HepG2 (cell line): ENCODE measurements around the gene ZFYVE28. TPM values are rescaled to one million over a fixed set of nuclear protein-coding genes. Genes with fewer than 3 reads are reported as not detected.

Experiments used
- ATAC-seq: fragments of 200-7000 bp; cut with Tn5 transposase; 3 replicates; pipeline ENCODE4 v1.9.1; 2020; ENCODE audit warnings: mild to moderate bottlenecking, moderate library complexity
- BruUV-seq: library from RNA; stranded (reverse); fragments of 400-500 nt; replicated peaks from 2 replicates; lab custom pipeline; 2021; lab: Mats Ljungman, UMichigan
- CTCF ChIA-PET: fragments of 300-600 bp; formaldehyde crosslinking; extraction: SDS; loops from one replicate; lab custom pipeline; 2021; ENCODE audit warnings: low total read pairs, inconsistent platforms, low intra/inter-chr PET ratio; lab: Yijun Ruan, JAX
- POLR2A ChIA-PET: fragments of 350-600 bp; sonication (Branson Sonifier 250); formaldehyde crosslinking; loops from one replicate; lab custom pipeline; 2020; ENCODE audit warnings: antibody characterized with exemption, inconsistent platforms; lab: Yijun Ruan, JAX
- DNase-seq: peaks from one replicate; pipeline ENCODE4 v3.0.0-alpha.2; 2015; ENCODE audit warnings: low spot score
- FAIRE-seq: peaks from 3 replicates; lab custom pipeline; 2011; peaks lifted over from hg19 to GRCh38; lab: Jason Lieb, UNC
- H2AFZ ChIP-seq: one replicate; pipeline ENCODE4 v1.6.1; 2011; ENCODE audit warnings: low read length, inconsistent platforms
- H3K27ac ChIP-seq: fragments of 300-600 bp; 3 replicates; pipeline ENCODE4 v1.8.0; 2011; ENCODE audit warnings: mixed run types, mild to moderate bottlenecking, mixed read lengths, low read length, inconsistent platforms; ENCODE audit not compliant: insufficient read depth; ENCODE audit errors: extremely low read length
- H3K27me3 ChIP-seq, 2 experiments: fragments of 200-600 bp in 1 of 2; 2 replicates in 1 of 2; 3 replicates in 1 of 2; pipeline versions ENCODE4 v1.6.0 to v1.8.0; 2011; ENCODE audit warnings: low read length in 2 of 2, mild to moderate bottlenecking in 2 of 2, moderate library complexity in 2 of 2, inconsistent platforms in 1 of 2; ENCODE audit not compliant: insufficient read depth in 2 of 2, control insufficient read depth in 1 of 2
- H3K36me3 ChIP-seq, 2 experiments: fragments of 200-600 bp in 1 of 2; replicated peaks in 1 of 2; 2 replicates in 1 of 2; 3 replicates in 1 of 2; pipeline versions ENCODE4 v1.5.1 to v1.8.0; 2011; ENCODE audit warnings: low read length in 2 of 2, inconsistent platforms in 1 of 2; ENCODE audit not compliant: insufficient read depth in 2 of 2, control insufficient read depth in 1 of 2
- H3K4me1 ChIP-seq: 2 replicates; pipeline ENCODE4 v1.5.1; 2012; ENCODE audit warnings: low read length, inconsistent platforms; ENCODE audit not compliant: insufficient read depth
- H3K4me2 ChIP-seq: 2 replicates; pipeline ENCODE4 v1.6.0; 2011; ENCODE audit warnings: low read depth, low read length, inconsistent platforms
- H3K4me3 ChIP-seq, 3 experiments: fragments of 200-600 bp in 1 of 3; sonication (generic), shearing (Covaris generic) in 1 of 3; replicated peaks in 1 of 3; 2 replicates each; pipeline ENCODE4 v1.5.1; 2011 to 2016; ENCODE audit warnings: low read length in 3 of 3, inconsistent platforms in 2 of 3, low read depth in 2 of 3, mild to moderate bottlenecking in 2 of 3, control low read depth in 1 of 3, mixed read lengths in 1 of 3; ENCODE audit not compliant: insufficient read depth in 1 of 3
- H3K79me2 ChIP-seq: one replicate; pipeline ENCODE4 v1.6.1; 2011; ENCODE audit warnings: low read length, inconsistent platforms; ENCODE audit not compliant: insufficient read depth
- H3K9ac ChIP-seq: 2 replicates; pipeline ENCODE4 v1.6.0; 2011; ENCODE audit warnings: mild to moderate bottlenecking, low read depth, low read length, inconsistent platforms; ENCODE audit not compliant: insufficient read depth
- H3K9me3 ChIP-seq: 2 replicates; pipeline ENCODE4 v1.5.1; 2012; ENCODE audit warnings: mild to moderate bottlenecking, low read length
- H4K20me1 ChIP-seq: 2 replicates; pipeline ENCODE4 v1.6.0; 2011; ENCODE audit warnings: inconsistent platforms, mild to moderate bottlenecking, low read length, moderate library complexity; ENCODE audit not compliant: insufficient read depth
- ATF1 ChIP-seq: IDR thresholded peaks from 2 replicates; pipeline ENCODE4 v1.6.1; 2016; ENCODE audit warnings: mild to moderate bottlenecking, control low read depth
- ATRX ChIP-seq: sonication (generic); formaldehyde crosslinking; IDR thresholded peaks from 2 replicates; pipeline ENCODE4 v1.4.0; 2020; ENCODE audit warnings: missing genetic modification reagents, borderline replicate concordance
- HMG20B ChIP-seq: conservative IDR thresholded peaks from 2 replicates; pipeline ENCODE4 v1.6.1; 2016; ENCODE audit warnings: missing genetic modification reagents, missing compliant biosample characterization
- MYC ChIP-seq: sonication (generic); formaldehyde crosslinking; IDR thresholded peaks from 2 replicates; pipeline ENCODE4 v1.9.0; 2021; ENCODE audit warnings: missing genetic modification reagents, borderline replicate concordance
- NR3C1 ChIP-seq: sonication (generic); formaldehyde crosslinking; IDR thresholded peaks from 2 replicates; pipeline ENCODE4 v1.4.0; 2020; ENCODE audit warnings: missing genetic modification reagents
- ZNF230 ChIP-seq: sonication (generic); formaldehyde crosslinking; IDR thresholded peaks from 2 replicates; pipeline ENCODE4 v1.4.0; 2020; ENCODE audit warnings: mild to moderate bottlenecking, missing genetic modification reagents
- ZNF318 ChIP-seq: sonication (generic); formaldehyde crosslinking; IDR thresholded peaks from 2 replicates; pipeline ENCODE4 v1.4.0; 2020; ENCODE audit warnings: mild to moderate bottlenecking, missing genetic modification reagents
- ZNF512B ChIP-seq: sonication (generic); formaldehyde crosslinking; IDR thresholded peaks from 2 replicates; pipeline ENCODE4 v1.5.1; 2020; ENCODE audit warnings: missing genetic modification reagents, mild to moderate bottlenecking, borderline replicate concordance
- ZNF577 ChIP-seq: sonication (generic); formaldehyde crosslinking; IDR thresholded peaks from 2 replicates; pipeline ENCODE4 v1.4.0; 2020; ENCODE audit warnings: mild to moderate bottlenecking, low read depth, missing genetic modification reagents, borderline replicate concordance
- ZNF615 ChIP-seq: sonication (generic); formaldehyde crosslinking; IDR thresholded peaks from 2 replicates; pipeline ENCODE4 v1.5.0; 2020; ENCODE audit warnings: mild to moderate bottlenecking, missing genetic modification reagents, borderline replicate concordance
- WGBS: methylation state at CpG from one replicate; pipeline ENCODE4 v1.1.6; 2017; ENCODE audit warnings: low lambda C conversion rate; 5-methylcytosine and 5-hydroxymethylcytosine counted together
- in situ Hi-C: cut with HindIII; loops from 2 replicates; pipeline ENCODE4 v1.10.0; 2017; ENCODE audit warnings: low pct_unique_long_range_greater_than_20kb; ENCODE audit not compliant: extremely low pct_ligation_motif_present
- intact Hi-C: fragments of 100-400 bp; cut with micrococcal nuclease; formaldehyde crosslinking; loops from one replicate; pipeline ENCODE4 v1.10.0; 2022; ENCODE audit not compliant: unreplicated experiment
- polyA plus RNA-seq, 8 experiments: library from polyadenylated mRNA; depleted of rRNA in 3 of 8; stranded (reverse) in 7 of 8; unstranded in 1 of 8; fragments of >200 nt; fragmentation: Illumina TruSeq in 4 of 8; extraction: Trizol in 4 of 8; gene quantifications; 2 replicates each; pipeline versions ENCODE4 v1.2.1 to v1.2.3, GENCODE V29; 2011 to 2016; ENCODE audit warnings: low read depth in 4 of 8, missing spikeins in 1 of 8, mixed read lengths in 1 of 8; ENCODE audit not compliant: insufficient read depth in 1 of 8
- total RNA-seq, 5 experiments: library from RNA; depleted of rRNA; stranded (reverse); fragments of >200 nt; fragmentation: Illumina TruSeq; extraction: Trizol; gene quantifications; 2 replicates each; pipeline ENCODE4 v1.2.3, GENCODE V29; 2016; ENCODE audit warnings: low read depth in 1 of 5

The ZFYVE28 gene
- total and polyA plus RNA-seq, 2 of the 13 experiments (the other 11 are each of a cell fraction or from before 2014, with no cell fraction given) = 0.12 to 0.22 TPM

GRCh38 chr4:2387218-2387617, 31.2 kb downstream of the ZFYVE28 start (continued):
- TF ChIP-seq ZNF318 (CRISPR knock-in tag) = no peak

- H3K4me2 ChIP-seq = no peak overlapping the region
- no peaks in the 10 kb centered on the region for H3K79me2 ChIP-seq
- no peak overlapping the region for H3K27ac ChIP-seq
- H2AFZ ChIP-seq = no peak overlapping the region
- FAIRE-seq = no peak
- 28% methylated on average over 7 of the region's 19 CpGs for WGBS
- H3K36me3 ChIP-seq = no peaks in the 10 kb centered on the region
- no peaks in the 10 kb centered on the region for H3K9me3 ChIP-seq
- POLR2A ChIA-PET = no interaction called here
- peaks cover 14% of the 10 kb centered on the region for H3K4me1 ChIP-seq
- no peaks in the 10 kb centered on the region for H4K20me1 ChIP-seq
- DNase-seq = no peak
- CTCF ChIA-PET = no interaction called here
- BruUV-seq = no TSS peak
- ATAC-seq = no peak
- in situ Hi-C loops (no loop called here), intact Hi-C loops (no loop called here)
- peaks cover 15 to 75% of the 10 kb centered on the region in 2 experiments; a peak in 4 of 5 replicates for H3K27me3 ChIP-seq
- no peak for TF ChIP-seq ATF1
- no peak for TF ChIP-seq ZNF230
- no peak for TF ChIP-seq ZNF577 (CRISPR knock-in tag)
- TF ChIP-seq MYC (CRISPR knock-in tag) = no peak
- TF ChIP-seq ZNF512B (CRISPR knock-in tag) = no peak
- no peak for TF ChIP-seq HMG20B (CRISPR knock-in tag)
- no peak for TF ChIP-seq ZNF615
- no peak for TF ChIP-seq ATRX (CRISPR knock-in tag)
- no peak for TF ChIP-seq NR3C1
- no peak overlapping the region for H3K4me3 ChIP-seq
- H3K9ac ChIP-seq = no peak overlapping the region
These were observed 31.7 kb downstream of the ZFYVE28 start for GRCh38 chr4:2386717-2387116.
